ENCODE results near the gene GTF2H1.
A peak's percentile ranks its signal among the peaks of the same experiment; 100 is the strongest.

Gene GTF2H1

DNA sequence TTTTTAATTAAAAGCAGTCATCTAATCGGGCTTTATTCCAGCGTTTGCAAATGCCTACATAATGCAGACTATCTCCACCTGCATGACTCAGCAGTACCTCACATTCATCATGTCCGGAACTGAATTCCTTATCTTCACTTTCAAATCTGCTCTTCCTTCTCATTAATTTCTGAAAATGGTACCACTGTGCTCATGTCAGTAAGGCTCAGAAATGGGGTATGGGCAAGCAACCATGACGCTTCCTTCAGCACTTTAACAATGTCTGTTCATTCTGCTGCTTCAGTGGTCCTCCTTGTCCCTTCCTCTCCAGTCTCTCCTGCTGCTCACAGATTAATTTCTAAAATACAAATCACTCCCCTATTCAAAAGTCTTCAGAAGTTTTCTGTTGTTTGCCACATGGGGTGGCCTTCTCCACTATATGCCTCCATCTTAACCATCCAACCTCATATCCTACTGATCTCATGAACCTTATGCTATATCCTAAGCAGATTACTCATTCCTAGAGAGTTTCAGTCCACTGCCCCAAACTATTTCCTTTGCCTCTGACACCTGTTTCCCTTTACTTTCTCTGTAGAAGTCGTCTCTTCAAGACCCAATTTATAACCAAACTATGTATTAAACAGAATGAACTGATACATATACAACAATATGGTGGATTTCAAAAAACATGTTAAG lies 7.0 kb downstream of the GTF2H1 start:
- no peak overlapping the region for H3K4me3 ChIP-seq (ENCODE audit: low read depth, low read length)
- TF ChIP-seq, protein P1, sequence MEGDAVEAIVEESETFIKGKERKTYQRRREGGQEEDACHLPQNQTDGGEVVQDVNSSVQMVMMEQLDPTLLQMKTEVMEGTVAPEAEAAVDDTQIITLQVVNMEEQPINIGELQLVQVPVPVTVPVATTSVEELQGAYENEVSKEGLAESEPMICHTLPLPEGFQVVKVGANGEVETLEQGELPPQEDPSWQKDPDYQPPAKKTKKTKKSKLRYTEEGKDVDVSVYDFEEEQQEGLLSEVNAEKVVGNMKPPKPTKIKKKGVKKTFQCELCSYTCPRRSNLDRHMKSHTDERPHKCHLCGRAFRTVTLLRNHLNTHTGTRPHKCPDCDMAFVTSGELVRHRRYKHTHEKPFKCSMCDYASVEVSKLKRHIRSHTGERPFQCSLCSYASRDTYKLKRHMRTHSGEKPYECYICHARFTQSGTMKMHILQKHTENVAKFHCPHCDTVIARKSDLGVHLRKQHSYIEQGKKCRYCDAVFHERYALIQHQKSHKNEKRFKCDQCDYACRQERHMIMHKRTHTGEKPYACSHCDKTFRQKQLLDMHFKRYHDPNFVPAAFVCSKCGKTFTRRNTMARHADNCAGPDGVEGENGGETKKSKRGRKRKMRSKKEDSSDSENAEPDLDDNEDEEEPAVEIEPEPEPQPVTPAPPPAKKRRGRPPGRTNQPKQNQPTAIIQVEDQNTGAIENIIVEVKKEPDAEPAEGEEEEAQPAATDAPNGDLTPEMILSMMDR (conservative IDR thresholded peaks at IDR 0.05; ENCODE audit: low read depth, low read length), result no peak
- no peak for DNase-seq (ENCODE audit: low read depth)

DNA sequence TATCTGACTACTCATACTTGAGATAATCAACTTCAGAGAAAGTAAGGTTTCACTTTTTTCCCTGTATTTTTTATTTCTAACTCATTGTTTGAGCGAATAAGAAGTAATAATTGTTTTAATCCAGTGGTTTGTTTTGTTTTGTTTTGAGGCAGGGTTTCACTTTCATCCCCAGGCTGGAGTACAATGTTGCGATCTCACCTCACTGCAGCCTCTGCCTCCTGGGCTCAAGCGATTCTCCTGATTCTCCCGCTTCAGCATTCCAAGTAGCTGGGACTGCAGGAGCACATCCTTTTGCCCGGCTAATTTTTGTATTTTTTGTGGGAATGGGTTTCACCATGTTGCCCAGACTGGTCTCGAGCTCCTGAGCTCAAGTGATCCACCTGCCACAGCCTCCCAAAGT lies 8.6 kb downstream of the GTF2H1 start:
- H3K4me3 ChIP-seq (ENCODE audit: low read depth, low read length), result no peak overlapping the region
- DNase-seq (ENCODE audit: low read depth), result no peak
- TF ChIP-seq, protein P1 (conservative IDR thresholded peaks at IDR 0.05; ENCODE audit: low read depth, low read length), result no peak

DNA sequence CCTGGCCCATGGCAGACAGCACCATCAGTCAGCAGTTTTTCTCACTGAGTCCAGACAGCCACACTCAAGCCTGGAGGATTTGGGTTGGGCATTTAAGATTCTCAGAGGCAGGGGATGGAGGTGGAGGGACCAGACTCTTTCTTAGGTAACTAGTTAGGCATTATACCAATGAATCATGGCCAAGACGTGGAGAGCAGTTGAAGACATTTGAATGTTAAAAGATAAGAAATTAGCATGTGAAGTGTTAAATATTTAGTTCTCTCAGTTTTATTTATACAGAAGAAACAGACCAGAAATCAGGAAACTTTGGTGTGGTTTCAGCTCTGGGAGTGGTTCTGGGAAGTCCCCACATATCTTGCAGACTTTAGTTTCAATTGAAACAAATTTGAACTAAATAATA lies 9.9 kb downstream of the GTF2H1 start:
- TF ChIP-seq, protein P1 (conservative IDR thresholded peaks at IDR 0.05; ENCODE audit: low read depth, low read length), result no peak
- no peak for DNase-seq (ENCODE audit: low read depth)
- H3K4me3 ChIP-seq (ENCODE audit: low read depth, low read length), result no peak overlapping the region

DNA sequence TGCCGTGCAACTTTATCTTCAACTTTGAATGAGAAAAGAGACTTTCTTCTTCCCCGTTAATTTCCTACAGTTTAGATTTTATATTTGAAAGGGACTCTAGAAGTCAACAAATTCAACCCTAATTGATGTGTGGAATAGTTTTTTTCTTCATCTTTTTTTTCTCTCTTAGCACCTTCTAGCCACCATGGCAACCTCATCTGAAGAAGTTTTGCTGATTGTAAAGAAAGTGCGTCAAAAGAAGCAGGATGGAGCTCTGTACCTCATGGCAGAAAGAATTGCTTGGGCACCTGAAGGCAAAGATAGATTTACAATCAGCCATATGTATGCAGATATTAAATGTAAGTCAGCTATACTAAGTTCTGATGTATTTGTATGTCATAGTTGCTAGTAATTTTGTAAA lies 10.5 kb downstream of the GTF2H1 start:
- TF ChIP-seq, protein P1 (conservative IDR thresholded peaks at IDR 0.05; ENCODE audit: low read depth, low read length), result no peak
- no peak overlapping the region for H3K4me3 ChIP-seq (ENCODE audit: low read depth, low read length)

DNA sequence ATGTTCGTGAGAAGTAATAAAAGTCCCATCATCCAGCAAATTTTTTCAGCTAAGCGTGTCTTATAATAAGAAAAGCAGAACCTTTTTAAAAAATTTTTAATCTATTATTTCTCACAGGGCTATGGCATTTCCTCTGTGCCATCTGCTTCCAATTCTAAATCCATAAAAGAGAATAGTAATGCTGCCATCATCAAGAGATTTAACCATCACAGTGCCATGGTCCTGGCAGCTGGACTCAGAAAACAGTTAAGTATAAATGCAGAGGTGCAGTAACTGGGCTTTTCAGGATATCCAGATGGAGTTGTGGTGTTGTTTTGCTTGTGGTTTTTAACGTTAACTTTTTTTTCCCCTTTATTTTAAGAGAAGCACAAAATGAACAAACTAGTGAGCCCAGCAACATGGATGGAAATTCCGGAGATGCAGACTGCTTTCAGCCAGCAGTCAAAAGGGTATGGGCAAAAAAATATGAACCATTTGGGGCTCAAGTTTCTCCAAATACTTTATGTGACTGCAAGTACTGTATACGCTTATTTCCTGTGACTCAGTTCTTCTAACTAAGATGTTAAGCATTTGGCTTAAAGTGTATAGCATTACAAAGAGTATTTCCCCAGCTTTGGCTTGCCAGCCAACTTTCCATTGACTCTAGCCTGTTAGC lies 25.2 kb downstream of the GTF2H1 start:
- no peak overlapping the region for H3K4me3 ChIP-seq (ENCODE audit: low read depth, low read length)
- DNase-seq (ENCODE audit: low read depth), result peak; percentile 64
- TF ChIP-seq, protein P1 (conservative IDR thresholded peaks at IDR 0.05; ENCODE audit: low read depth, low read length), result no peak

More for the DNA sequence above, 10.5 kb downstream of the GTF2H1 start:
- no peak for DNase-seq (ENCODE audit: low read depth)

DNA sequence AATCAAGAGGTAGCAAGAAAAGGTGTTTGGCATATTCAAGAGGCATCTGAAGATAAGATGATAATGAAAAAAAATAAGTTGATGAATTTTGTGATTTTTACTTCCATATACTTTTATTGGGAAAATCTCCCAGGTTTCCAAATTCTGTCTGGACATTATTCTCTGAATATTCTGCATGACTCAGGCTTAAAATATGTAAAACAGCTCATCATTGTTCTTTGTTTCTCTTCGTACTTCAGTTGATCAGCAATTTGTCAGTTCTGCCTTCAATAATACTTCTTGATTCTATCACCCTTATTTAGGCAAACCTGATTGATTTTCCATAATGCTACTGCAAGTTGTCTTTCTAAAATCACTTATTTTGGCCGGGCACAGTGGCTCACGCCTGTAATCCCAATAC lies 30.2 kb downstream of the GTF2H1 start:
- peak; percentile 45 for DNase-seq (ENCODE audit: low read depth)
- TF ChIP-seq, protein P1 (conservative IDR thresholded peaks at IDR 0.05; ENCODE audit: low read depth, low read length), result no peak
- H3K4me3 ChIP-seq (ENCODE audit: low read depth, low read length), result no peak overlapping the region

DNA sequence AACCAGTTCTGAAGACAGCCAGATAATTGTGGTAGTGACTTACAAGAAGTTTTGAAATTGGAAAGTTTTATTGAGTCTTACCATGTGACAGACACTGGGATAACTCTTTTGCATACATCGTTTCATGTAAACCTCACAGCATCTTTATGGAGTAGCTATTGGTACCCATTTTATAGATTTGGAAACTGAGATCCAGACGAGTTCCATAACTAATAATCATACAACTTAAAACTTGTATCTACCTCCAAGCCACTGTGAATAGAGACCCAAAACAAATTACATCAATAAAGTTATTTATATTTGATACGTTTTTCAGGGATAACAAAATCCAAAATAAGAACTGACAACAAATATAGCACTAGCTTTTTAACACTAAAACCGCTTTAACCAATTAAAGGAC lies 36.3 kb downstream of the GTF2H1 start:
- no peak for DNase-seq (ENCODE audit: low read depth)
- TF ChIP-seq, protein P1 (conservative IDR thresholded peaks at IDR 0.05; ENCODE audit: low read depth, low read length), result no peak
- no peak overlapping the region for H3K4me3 ChIP-seq (ENCODE audit: low read depth, low read length)

Data from choroid plexus epithelial cell (primary cell).